Colonic mucosa (tissue), 4 donors: ENCODE results near the gene MAMSTR. TPM values are rescaled to one million over a fixed set of nuclear protein-coding genes. Genes with fewer than 3 reads are reported as not detected.
"Not testable (repeated sequence)": the region's sequence is repeated elsewhere in the genome, so short reads cannot be mapped to it uniquely, and the experiment has no call there.

Experiments
- DNase-seq: peaks from one replicate; pipeline ENCODE4 v3.0.0-alpha.2; 2020
- H3K27ac ChIP-seq: fragments of 200-600 bp; one replicate; pipeline ENCODE4 v1.8.0; 2021
- H3K27me3 ChIP-seq: fragments of 200-600 bp; one replicate; pipeline ENCODE4 v1.8.0; 2021
- H3K36me3 ChIP-seq: fragments of 200-600 bp; one replicate; pipeline ENCODE4 v1.8.0; 2021
- H3K4me1 ChIP-seq: fragments of 200-600 bp; one replicate; pipeline ENCODE4 v1.8.0; 2021; ENCODE audit warnings: mild to moderate bottlenecking
- H3K4me3 ChIP-seq: fragments of 200-600 bp; one replicate; pipeline ENCODE4 v1.8.0; 2021
- H3K9ac ChIP-seq, 2 donors: one replicate each; pipeline ENCODE4 v1.7.0; 2013; ENCODE audit warnings: control low read depth in 2 of 2, low read depth in 2 of 2, low read length in 2 of 2
- H3K9me3 ChIP-seq: fragments of 200-600 bp; one replicate; pipeline ENCODE4 v1.8.0; 2021
- intact Hi-C: fragments of 100-400 bp; cut with DNase I; formaldehyde crosslinking; loops from one replicate; pipeline ENCODE4 v1.14.1; 2022
- total RNA-seq, 2 donors: library from RNA; stranded (reverse); fragmentation: NEBNext Ultra II Directional in 1 of 2; extraction: Animal tissue kit (Norgen Biotek cat#: 25700) in 1 of 2; gene quantifications; one replicate each; pipeline ENCODE4 v1.2.1, GENCODE V29; 2021
- TF ChIP-seq, protein P1 (sequence below): fragments of 200-600 bp; IDR thresholded peaks from one replicate; pipeline ENCODE4 v1.8.0; 2022; ENCODE audit warnings: antibody characterized with exemption, mild to moderate bottlenecking
- donor health status: healthy.
- donor health status: DM: no; HTN: no; CAD: no.
- donor health status: DM: no; HTN: no; CAD: no.

Gene MAMSTR
- total RNA-seq, 2 donors from 2014 or later: 0.35 to 1.2 TPM

DNA sequence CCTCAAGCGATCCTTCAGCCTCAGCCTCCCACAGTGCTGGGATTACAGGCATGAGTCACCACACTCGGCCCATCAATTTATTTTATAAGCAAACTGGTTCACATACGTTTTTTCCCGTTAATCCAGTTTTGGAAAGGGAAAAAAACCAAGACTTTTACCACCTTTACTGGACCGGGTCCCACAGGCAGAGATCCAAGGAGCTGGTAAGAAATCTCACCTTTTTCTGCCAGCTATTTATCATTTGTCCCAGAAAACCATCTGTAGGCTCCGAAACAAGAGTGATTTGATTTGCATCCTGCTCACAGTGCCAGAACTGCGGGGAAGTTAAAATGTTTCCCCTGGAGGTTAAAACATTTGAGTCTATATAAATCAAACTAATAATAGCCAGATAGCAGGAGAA, 30.1 kb downstream of the MAMSTR start:
- DNase-seq: no peak
- intact Hi-C loops: no loop called here
- H3K4me3 ChIP-seq: no peak overlapping the region

DNA sequence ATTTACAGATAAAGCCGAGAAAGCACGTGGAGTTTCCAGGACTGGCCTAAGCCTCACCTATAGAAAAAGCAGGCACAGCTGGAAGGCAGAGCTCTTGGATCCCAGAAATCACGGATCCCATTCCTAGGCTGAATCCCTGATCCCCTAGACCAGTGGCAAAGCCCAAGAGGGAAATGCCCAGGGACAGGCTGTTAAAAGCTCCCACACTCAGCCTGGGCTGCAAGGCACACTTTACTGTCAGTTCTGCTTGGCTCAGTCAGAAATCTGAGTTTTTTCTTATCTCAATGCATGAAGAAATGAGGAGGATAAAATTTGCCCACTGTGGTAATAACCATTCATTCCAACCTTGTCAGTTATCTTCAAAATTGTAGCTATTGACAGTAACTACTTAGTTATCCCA, 31.7 kb downstream of the MAMSTR start:
- Histone ChIP-seq H3K4me1 (peaks cover 7% of the 10 kb centered on the region), H3K9ac (no peak overlapping the region), H3K36me3 (no peaks in the 10 kb centered on the region), H3K27ac (no peak overlapping the region), H3K9me3 (no peaks in the 10 kb centered on the region), H3K4me3 (no peak overlapping the region), H3K27me3 (no peaks in the 10 kb centered on the region)
- TF ChIP-seq, protein P1, sequence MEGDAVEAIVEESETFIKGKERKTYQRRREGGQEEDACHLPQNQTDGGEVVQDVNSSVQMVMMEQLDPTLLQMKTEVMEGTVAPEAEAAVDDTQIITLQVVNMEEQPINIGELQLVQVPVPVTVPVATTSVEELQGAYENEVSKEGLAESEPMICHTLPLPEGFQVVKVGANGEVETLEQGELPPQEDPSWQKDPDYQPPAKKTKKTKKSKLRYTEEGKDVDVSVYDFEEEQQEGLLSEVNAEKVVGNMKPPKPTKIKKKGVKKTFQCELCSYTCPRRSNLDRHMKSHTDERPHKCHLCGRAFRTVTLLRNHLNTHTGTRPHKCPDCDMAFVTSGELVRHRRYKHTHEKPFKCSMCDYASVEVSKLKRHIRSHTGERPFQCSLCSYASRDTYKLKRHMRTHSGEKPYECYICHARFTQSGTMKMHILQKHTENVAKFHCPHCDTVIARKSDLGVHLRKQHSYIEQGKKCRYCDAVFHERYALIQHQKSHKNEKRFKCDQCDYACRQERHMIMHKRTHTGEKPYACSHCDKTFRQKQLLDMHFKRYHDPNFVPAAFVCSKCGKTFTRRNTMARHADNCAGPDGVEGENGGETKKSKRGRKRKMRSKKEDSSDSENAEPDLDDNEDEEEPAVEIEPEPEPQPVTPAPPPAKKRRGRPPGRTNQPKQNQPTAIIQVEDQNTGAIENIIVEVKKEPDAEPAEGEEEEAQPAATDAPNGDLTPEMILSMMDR: no peak
- DNase-seq: no peak
- intact Hi-C loops: no loop called here

More for the DNA sequence above, 30.1 kb downstream of the MAMSTR start:
- Histone ChIP-seq H3K27me3 (no peaks in the 10 kb centered on the region), H3K27ac (no peak overlapping the region), H3K9me3 (no peaks in the 10 kb centered on the region), H3K9ac (no peak overlapping the region), H3K4me1 (peaks cover 3% of the 10 kb centered on the region), H3K36me3 (no peaks in the 10 kb centered on the region)
- TF ChIP-seq, protein P1: no peak

DNA sequence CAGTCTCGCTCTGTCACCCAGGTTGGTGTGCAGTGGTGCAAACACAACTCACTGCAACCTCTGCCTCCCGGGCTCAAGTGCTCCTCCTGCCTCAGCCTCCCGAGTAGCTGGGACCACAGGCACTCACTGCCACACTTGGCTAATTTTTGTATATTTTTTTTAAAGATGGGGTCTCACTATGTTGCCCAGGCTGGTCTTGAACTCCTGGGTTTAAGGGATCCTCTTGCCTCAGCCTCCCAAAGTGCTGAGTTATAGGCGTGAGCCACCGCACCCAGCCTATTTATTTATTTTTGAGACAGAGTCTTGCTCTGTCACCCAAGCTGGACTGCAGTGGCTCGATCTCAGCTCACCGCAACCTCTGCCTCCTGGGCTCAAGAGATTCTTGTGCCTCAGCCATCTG, 32.9 kb downstream of the MAMSTR start:
- H3K9me3 ChIP-seq, H3K27ac ChIP-seq, H3K4me3 ChIP-seq, DNase-seq, H3K36me3 ChIP-seq, intact Hi-C loops, H3K4me1 ChIP-seq, H3K9ac ChIP-seq, H3K27me3 ChIP-seq: not testable (repeated sequence)

DNA sequence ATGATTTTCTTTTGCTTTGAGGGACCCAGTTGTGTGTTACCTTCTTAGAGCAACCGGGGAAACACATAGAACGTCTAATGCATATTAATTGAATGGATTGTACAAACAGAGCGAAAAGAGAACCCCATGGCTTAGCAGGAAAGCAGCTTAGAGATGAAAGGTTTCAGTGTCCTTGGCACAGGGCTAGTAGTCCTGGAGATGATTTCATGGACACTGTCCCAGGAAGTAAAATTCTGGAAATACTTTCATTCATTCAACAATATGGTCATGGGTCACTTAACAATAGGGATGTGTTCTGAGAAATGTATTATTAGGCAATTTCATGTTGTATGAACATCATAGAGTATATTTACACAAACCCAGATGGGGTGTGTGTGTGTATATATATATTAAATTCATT, 33.4 kb downstream of the MAMSTR start:
- Histone ChIP-seq H3K4me3 (no peak overlapping the region), H3K9ac (no peak overlapping the region), H3K27me3 (no peaks in the 10 kb centered on the region), H3K36me3 (no peaks in the 10 kb centered on the region), H3K4me1 (peaks cover 7% of the 10 kb centered on the region), H3K9me3 (no peaks in the 10 kb centered on the region), H3K27ac (no peak overlapping the region)
- intact Hi-C loops: no loop called here
- TF ChIP-seq, protein P1: no peak
- no peak for DNase-seq

DNA sequence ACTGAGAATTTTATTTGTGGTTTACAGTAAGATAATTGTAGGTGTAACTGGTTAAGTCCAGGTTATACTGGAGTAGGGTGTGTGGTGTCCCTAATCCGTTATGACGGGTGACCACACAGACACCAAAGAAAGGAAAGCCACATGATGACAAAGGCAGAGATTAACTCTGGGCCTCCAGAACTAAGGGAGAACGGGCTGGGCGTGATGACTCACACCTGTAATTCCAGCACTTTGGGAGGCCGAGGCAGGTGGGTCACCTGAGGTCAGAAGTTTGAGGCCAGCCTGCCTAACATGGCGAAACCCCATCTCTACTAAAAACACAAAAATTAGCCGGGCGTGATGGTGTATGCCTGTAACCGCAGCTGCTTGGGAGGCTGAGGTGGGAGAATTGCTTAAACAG, 33.9 kb downstream of the MAMSTR start:
- Histone ChIP-seq H3K9me3 (no peaks in the 10 kb centered on the region), H3K9ac (no peak overlapping the region), H3K36me3 (no peaks in the 10 kb centered on the region), H3K4me1 (peaks cover 7% of the 10 kb centered on the region), H3K27ac (no peak overlapping the region), H3K4me3 (no peak overlapping the region), H3K27me3 (no peaks in the 10 kb centered on the region)
- TF ChIP-seq, protein P1: no peak
- intact Hi-C loops: no loop called here
- DNase-seq: no peak

DNA sequence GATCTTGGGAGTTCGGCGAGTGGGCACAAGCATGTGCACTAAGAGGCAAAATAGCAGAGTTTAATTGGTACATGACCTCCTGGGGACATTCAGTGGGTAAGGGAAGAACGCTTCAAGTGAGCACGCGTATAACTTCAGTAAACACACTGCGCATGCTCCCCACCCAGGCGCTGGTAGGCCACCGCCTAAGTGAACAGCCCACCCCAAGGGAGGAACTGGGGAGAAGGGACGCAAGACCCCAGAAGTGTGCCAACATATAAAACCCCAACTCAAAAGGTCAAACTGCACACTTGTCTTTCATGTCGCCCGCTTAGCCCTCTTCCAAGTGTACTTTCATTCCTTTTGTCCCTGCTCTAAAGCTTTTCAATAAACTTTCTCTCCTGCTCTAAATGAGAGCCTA, 36.2 kb downstream of the MAMSTR start:
- TF ChIP-seq, protein P1: no peak
- Histone ChIP-seq H3K4me3 (no peak overlapping the region), H3K9me3 (no peaks in the 10 kb centered on the region), H3K9ac (no peak overlapping the region), H3K36me3 (no peaks in the 10 kb centered on the region), H3K27ac (no peak overlapping the region), H3K4me1 (peaks cover 9% of the 10 kb centered on the region), H3K27me3 (no peaks in the 10 kb centered on the region)
- intact Hi-C loops: no loop called here
- DNase-seq: no peak
